GM10266 (cell line): ENCODE results near the gene SIPA1L3.
A peak's percentile ranks its signal among the peaks of the same experiment; 100 is the strongest.
"Not testable (repeated sequence)": the region's sequence is repeated elsewhere in the genome, so short reads cannot be mapped to it uniquely, and the experiment has no call there.

Experiments used
- DNase-seq: peaks from one replicate; pipeline ENCODE4 v3.0.0; 2012; ENCODE audit errors: extremely low spot score
- CTCF ChIP-seq: IDR thresholded peaks from 2 replicates; pipeline ENCODE4 v1.5.1; 2012; ENCODE audit warnings: mild to moderate bottlenecking, low read depth; ENCODE audit not compliant: control insufficient read depth, insufficient read depth; ENCODE audit errors: missing control alignments

Gene SIPA1L3

GRCh38 chr19:37906869-37907734 is at the start of gene SIPA1L3:
TSS of gene SIPA1L3 (plus strand) at chr19:37907208. CDS start at chr19:38081566, 174,358 bp downstream.
- peak; percentile 94 for DNase-seq
- no peak for TF ChIP-seq CTCF

GRCh38 chr19:37864501-37864900 is 42.5 kb upstream of the SIPA1L3 start:
- no peak for DNase-seq
- TF ChIP-seq CTCF, result no peak

GRCh38 chr19:37865930-37866329 is 41.1 kb upstream of the SIPA1L3 start:
- DNase-seq, result not testable (repeated sequence)

GRCh38 chr19:37867831-37868230 is 39.2 kb upstream of the SIPA1L3 start:
- DNase-seq, result no peak
- TF ChIP-seq CTCF, result no peak

- no peak for DNase-seq
- no peak for TF ChIP-seq CTCF
Observed at GRCh38 chr19:37869766-37870340, 37.2 kb upstream of the SIPA1L3 start.

GRCh38 chr19:37872383-37872782 is 34.6 kb upstream of the SIPA1L3 start:
- no peak for DNase-seq
- no peak for TF ChIP-seq CTCF

- DNase-seq, result no peak
- TF ChIP-seq CTCF, result no peak
Observed at GRCh38 chr19:37874784-37875183, 32.2 kb upstream of the SIPA1L3 start.

- no peak for DNase-seq
- TF ChIP-seq CTCF, result no peak
Observed at GRCh38 chr19:37876032-37876431, 31.0 kb upstream of the SIPA1L3 start.
